Activated T-cell treated with anti-CD3 and anti-CD28 coated beads, Interleukin-2, amount 50 U/mL, for 48 hours (primary cell): ENCODE data around the gene CAPZB.

Experiments used
- DNase-seq, 2 experiments: peaks; one replicate each; pipeline ENCODE4 v3.0.0-alpha.2; 2020

The CAPZB gene

GRCh38 chr1:19496527-19496874, 11.2 kb upstream of the CAPZB start:
- no peak for DNase-seq

GRCh38 chr1:19495799-19496526, 10.6 kb upstream of the CAPZB start:
- DNase-seq: no peak

GRCh38 chr1:19495000-19495656, 9.8 kb upstream of the CAPZB start:
- DNase-seq: no peak

GRCh38 chr1:19493547-19493946, 8.2 kb upstream of the CAPZB start:
- DNase-seq: no peak

- DNase-seq: no peak
Observed at GRCh38 chr1:19489996-19490395, 4.7 kb upstream of the CAPZB start.

GRCh38 chr1:19488136-19488535, 2.8 kb upstream of the CAPZB start:
- no peak for DNase-seq

- DNase-seq: peak in 1 of 2 experiments; percentile 54
Observed at GRCh38 chr1:19484798-19485361, 459 bp downstream of the CAPZB start.

GRCh38 chr1:19484338-19484797, 971 bp downstream of the CAPZB start:
- DNase-seq: peak; percentile 55 to 57

GRCh38 chr1:19483691-19484090, 1.6 kb downstream of the CAPZB start:
- DNase-seq: no peak

GRCh38 chr1:19483261-19483660, 2.1 kb downstream of the CAPZB start:
- DNase-seq: peak; percentile 51 to 55

GRCh38 chr1:19481826-19482398, 3.4 kb downstream of the CAPZB start:
- no peak for DNase-seq

GRCh38 chr1:19480282-19480681, 5.1 kb downstream of the CAPZB start:
- no peak for DNase-seq

GRCh38 chr1:19479351-19480120, 5.8 kb downstream of the CAPZB start:
- DNase-seq: no peak

- DNase-seq: no peak
Observed at GRCh38 chr1:19478322-19478721, 7.0 kb downstream of the CAPZB start.

- DNase-seq: peak; percentile 63
Observed at GRCh38 chr1:19477284-19478249, 7.8 kb downstream of the CAPZB start.

GRCh38 chr1:19476450-19477190, 8.7 kb downstream of the CAPZB start:
- DNase-seq: peak; percentile 41 to 52

GRCh38 chr1:19475296-19475695, 10.0 kb downstream of the CAPZB start:
- no peak for DNase-seq

GRCh38 chr1:19472174-19472573, 13.2 kb downstream of the CAPZB start:
- no peak for DNase-seq

GRCh38 chr1:19469004-19469403, 16.3 kb downstream of the CAPZB start:
- no peak for DNase-seq

- DNase-seq: peak; percentile 71 to 75
Observed at GRCh38 chr1:19468397-19468956, 16.9 kb downstream of the CAPZB start.
